HepG2 (cell line): ENCODE results near the gene KHNYN. TPM values are rescaled to one million over a fixed set of nuclear protein-coding genes. Genes with fewer than 3 reads are reported as not detected.

Experiments used
- AKAP8 ChIP-seq: sonication (generic); formaldehyde crosslinking; IDR thresholded peaks from 2 replicates; pipeline ENCODE4 v1.5.1; 2020; ENCODE audit warnings: mild to moderate bottlenecking, missing genetic modification reagents
- CREB1 ChIP-seq, 2 experiments: fragments of 450-650 bp in 1 of 2; IDR thresholded peaks; 2 replicates each; pipeline ENCODE4 v1.6.1; 2016 to 2017; ENCODE audit warnings: control low read depth in 1 of 2, mild to moderate bottlenecking in 1 of 2, missing compliant biosample characterization in 1 of 2, missing genetic modification characterization in 1 of 2
- ERF ChIP-seq: IDR thresholded peaks from 2 replicates; pipeline ENCODE4 v1.6.1; 2018; ENCODE audit warnings: missing biosample characterization, missing genetic modification reagents
- HNRNPLL ChIP-seq: fragments of 200-400 bp; formaldehyde crosslinking; IDR thresholded peaks from 2 replicates; pipeline ENCODE4 v1.6.1; 2017; ENCODE audit warnings: mild to moderate bottlenecking, low read depth, low read length; ENCODE audit not compliant: poor library complexity, severe bottlenecking
- HOXA9 ChIP-seq: sonication (generic); formaldehyde crosslinking; IDR thresholded peaks from 2 replicates; pipeline ENCODE4 v1.8.1; 2022; ENCODE audit warnings: missing genetic modification reagents, mild to moderate bottlenecking, moderate library complexity, borderline replicate concordance
- IRX3 ChIP-seq: sonication (generic); formaldehyde crosslinking; IDR thresholded peaks from 2 replicates; pipeline ENCODE4 v1.8.1; 2023; ENCODE audit warnings: mild to moderate bottlenecking, low read depth, missing genetic modification reagents, borderline replicate concordance
- PRDM10 ChIP-seq: sonication (generic); formaldehyde crosslinking; IDR thresholded peaks from 2 replicates; pipeline ENCODE4 v1.4.0; 2020; ENCODE audit warnings: low read depth, missing genetic modification reagents
- SCMH1 ChIP-seq: sonication (generic); formaldehyde crosslinking; IDR thresholded peaks from 2 replicates; pipeline ENCODE4 v1.9.0; 2021; ENCODE audit warnings: missing genetic modification reagents, mild to moderate bottlenecking, borderline replicate concordance
- TCF7 ChIP-seq: sonication (generic); IDR thresholded peaks from 2 replicates; pipeline ENCODE4 v1.6.1; 2016; ENCODE audit warnings: antibody characterized with exemption, low read depth
- TP53 ChIP-seq: sonication (generic); formaldehyde crosslinking; conservative IDR thresholded peaks from 2 replicates; pipeline ENCODE4 v1.4.0; 2020; ENCODE audit warnings: missing genetic modification reagents
- XBP1 ChIP-seq: sonication (generic); formaldehyde crosslinking; IDR thresholded peaks from 2 replicates; pipeline ENCODE4 v1.5.0; 2020; ENCODE audit warnings: missing genetic modification reagents
- ZIK1 ChIP-seq: sonication (generic); formaldehyde crosslinking; IDR thresholded peaks from 2 replicates; pipeline ENCODE4 v1.5.0; 2020; ENCODE audit warnings: mild to moderate bottlenecking, low read depth, missing genetic modification reagents, borderline replicate concordance
- ZNF501 ChIP-seq: sonication (generic); formaldehyde crosslinking; IDR thresholded peaks from 2 replicates; pipeline ENCODE4 v1.5.1; 2020; ENCODE audit warnings: mild to moderate bottlenecking, moderate library complexity, missing genetic modification reagents
- ZNF512B ChIP-seq: sonication (generic); formaldehyde crosslinking; IDR thresholded peaks from 2 replicates; pipeline ENCODE4 v1.5.1; 2020; ENCODE audit warnings: missing genetic modification reagents, mild to moderate bottlenecking, borderline replicate concordance
- ZNF563 ChIP-seq: sonication (generic); formaldehyde crosslinking; IDR thresholded peaks from 2 replicates; pipeline ENCODE4 v1.8.0; 2022; ENCODE audit warnings: mild to moderate bottlenecking, moderate library complexity, missing genetic modification reagents
- ZNF784 ChIP-seq: sonication (generic); formaldehyde crosslinking; IDR thresholded peaks from 2 replicates; pipeline ENCODE4 v1.5.1; 2020; ENCODE audit warnings: missing genetic modification reagents, mild to moderate bottlenecking, borderline replicate concordance
- polyA plus RNA-seq, 8 experiments: library from polyadenylated mRNA; depleted of rRNA in 3 of 8; stranded (reverse) in 7 of 8; unstranded in 1 of 8; fragments of >200 nt; fragmentation: Illumina TruSeq in 4 of 8; extraction: Trizol in 4 of 8; gene quantifications; 2 replicates each; pipeline versions ENCODE4 v1.2.1 to v1.2.3, GENCODE V29; 2011 to 2016; ENCODE audit warnings: low read depth in 4 of 8, missing spikeins in 1 of 8, mixed read lengths in 1 of 8; ENCODE audit not compliant: insufficient read depth in 1 of 8
- total RNA-seq, 5 experiments: library from RNA; depleted of rRNA; stranded (reverse); fragments of >200 nt; fragmentation: Illumina TruSeq; extraction: Trizol; gene quantifications; 2 replicates each; pipeline ENCODE4 v1.2.3, GENCODE V29; 2016; ENCODE audit warnings: low read depth in 1 of 5
- TF ChIP-seq, protein P1 (sequence below): sonication (generic); formaldehyde crosslinking; IDR thresholded peaks from 2 replicates; pipeline ENCODE4; 2020; ENCODE audit warnings: missing genetic modification reagents, mild to moderate bottlenecking, borderline replicate concordance
- TF ChIP-seq, protein P2 (sequence below): sonication (generic); formaldehyde crosslinking; IDR thresholded peaks from 2 replicates; pipeline ENCODE4 v1.4.0; 2020; ENCODE audit warnings: mild to moderate bottlenecking, missing genetic modification reagents

KHNYN gene
- total and polyA plus RNA-seq, 2 of the 13 experiments (the other 11 are each of a cell fraction or from before 2014, with no cell fraction given): 52.8 to 75.7 TPM

DNA sequence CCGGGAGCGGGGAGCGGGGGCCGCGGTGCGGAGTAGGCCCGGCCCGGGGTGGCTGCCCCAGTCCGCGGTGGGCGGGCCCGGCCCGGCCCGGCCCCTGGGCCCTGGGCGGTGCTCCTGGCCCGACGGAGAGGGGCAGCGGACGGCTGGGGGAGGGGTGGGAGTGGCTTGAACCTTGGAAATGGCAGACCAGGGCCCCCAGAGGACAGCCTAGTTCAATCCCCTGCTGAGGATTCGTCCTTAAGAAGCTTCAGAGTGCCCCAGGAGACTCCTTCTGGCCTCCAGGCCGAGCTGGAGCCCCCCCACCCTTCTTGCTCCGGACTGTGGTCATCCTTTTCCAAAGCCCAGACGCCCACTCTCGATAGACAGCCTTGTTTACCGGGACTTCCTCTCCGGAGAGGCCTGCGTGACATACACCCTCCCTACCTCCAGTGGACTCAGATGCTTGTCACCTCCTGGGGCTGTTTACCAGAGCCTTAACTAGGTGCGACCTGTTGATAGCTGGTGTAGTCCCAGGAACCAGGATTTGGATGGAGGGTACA lies 458 bp downstream of the KHNYN start (continued):
- TF ChIP-seq HNRNPLL (no peak), TCF7 (no peak), TP53 (CRISPR knock-in tag) (no peak), SCMH1 (no peak), ZNF512B (CRISPR knock-in tag) (no peak), ERF (CRISPR knock-in tag) (no peak; the same call in 1 of the 2 replicates), IRX3 (CRISPR knock-in tag) (peak; percentile 8; the same call in 1 of the 2 replicates), XBP1 (CRISPR knock-in tag) (no peak), ZNF784 (no peak), ZIK1 (CRISPR knock-in tag) (no peak), HOXA9 (CRISPR knock-in tag) (no peak), CREB1 (IDR thresholded peaks at IDR 0.05) (no peak), CREB1 (CRISPR knock-in tag; IDR thresholded peaks at IDR 0.05) (no peak), PRDM10 (peak; percentile 6; the same call in 1 of the 2 replicates), ZNF501 (CRISPR knock-in tag) (no peak), AKAP8 (CRISPR knock-in tag) (no peak), ZNF563 (CRISPR knock-in tag) (no peak)
- TF ChIP-seq, protein P1, sequence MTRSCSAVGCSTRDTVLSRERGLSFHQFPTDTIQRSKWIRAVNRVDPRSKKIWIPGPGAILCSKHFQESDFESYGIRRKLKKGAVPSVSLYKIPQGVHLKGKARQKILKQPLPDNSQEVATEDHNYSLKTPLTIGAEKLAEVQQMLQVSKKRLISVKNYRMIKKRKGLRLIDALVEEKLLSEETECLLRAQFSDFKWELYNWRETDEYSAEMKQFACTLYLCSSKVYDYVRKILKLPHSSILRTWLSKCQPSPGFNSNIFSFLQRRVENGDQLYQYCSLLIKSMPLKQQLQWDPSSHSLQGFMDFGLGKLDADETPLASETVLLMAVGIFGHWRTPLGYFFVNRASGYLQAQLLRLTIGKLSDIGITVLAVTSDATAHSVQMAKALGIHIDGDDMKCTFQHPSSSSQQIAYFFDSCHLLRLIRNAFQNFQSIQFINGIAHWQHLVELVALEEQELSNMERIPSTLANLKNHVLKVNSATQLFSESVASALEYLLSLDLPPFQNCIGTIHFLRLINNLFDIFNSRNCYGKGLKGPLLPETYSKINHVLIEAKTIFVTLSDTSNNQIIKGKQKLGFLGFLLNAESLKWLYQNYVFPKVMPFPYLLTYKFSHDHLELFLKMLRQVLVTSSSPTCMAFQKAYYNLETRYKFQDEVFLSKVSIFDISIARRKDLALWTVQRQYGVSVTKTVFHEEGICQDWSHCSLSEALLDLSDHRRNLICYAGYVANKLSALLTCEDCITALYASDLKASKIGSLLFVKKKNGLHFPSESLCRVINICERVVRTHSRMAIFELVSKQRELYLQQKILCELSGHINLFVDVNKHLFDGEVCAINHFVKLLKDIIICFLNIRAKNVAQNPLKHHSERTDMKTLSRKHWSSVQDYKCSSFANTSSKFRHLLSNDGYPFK (CRISPR knock-in tag): peak; percentile 33; the same call in 1 of the 2 replicates
- TF ChIP-seq, protein P2, sequence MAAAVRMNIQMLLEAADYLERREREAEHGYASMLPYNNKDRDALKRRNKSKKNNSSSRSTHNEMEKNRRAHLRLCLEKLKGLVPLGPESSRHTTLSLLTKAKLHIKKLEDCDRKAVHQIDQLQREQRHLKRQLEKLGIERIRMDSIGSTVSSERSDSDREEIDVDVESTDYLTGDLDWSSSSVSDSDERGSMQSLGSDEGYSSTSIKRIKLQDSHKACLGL (CRISPR knock-in tag): no peak
